Measurements from ENCODE around the gene EAPP.
"Not testable (repeated sequence)": the region's sequence is repeated elsewhere in the genome, so short reads cannot be mapped to it uniquely, and the experiment has no call there.

EAPP gene, protein sequence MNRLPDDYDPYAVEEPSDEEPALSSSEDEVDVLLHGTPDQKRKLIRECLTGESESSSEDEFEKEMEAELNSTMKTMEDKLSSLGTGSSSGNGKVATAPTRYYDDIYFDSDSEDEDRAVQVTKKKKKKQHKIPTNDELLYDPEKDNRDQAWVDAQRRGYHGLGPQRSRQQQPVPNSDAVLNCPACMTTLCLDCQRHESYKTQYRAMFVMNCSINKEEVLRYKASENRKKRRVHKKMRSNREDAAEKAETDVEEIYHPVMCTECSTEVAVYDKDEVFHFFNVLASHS

DNA sequence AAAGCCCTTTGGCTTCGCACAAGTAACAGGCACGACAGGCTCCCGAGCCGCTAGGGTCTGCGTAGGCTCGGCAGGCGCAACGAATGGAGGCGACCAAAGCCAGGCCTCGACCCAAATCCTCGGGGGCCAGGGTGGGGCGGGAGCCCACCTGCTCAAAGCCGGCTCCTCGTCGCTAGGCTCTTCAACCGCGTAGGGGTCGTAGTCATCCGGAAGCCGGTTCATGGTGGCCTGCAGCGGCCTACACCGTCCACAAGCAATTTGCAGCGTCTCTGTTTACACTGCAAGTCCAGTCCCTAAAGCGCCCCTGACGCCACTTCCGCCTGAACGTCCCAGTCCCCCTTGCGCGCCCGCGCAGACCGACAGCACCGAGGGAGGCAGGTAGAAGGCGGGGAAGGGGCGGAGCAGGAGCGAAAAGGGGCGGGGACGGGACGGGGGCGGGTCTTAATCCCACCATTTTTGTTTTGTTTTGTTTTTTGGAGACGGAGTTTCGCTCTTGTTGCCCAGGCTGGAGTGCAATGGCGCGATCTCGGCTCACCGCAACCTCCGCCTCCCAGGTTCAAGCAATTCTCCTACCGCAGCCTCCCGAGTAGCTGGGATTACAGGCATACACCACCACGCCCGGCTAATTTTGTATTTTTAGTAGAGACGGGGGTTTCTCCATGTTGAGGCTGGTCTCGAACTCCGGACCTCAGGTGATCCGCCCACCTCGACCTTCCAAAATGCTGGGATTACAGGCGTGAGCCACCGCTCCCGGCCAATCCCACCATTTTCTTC lies at the start of gene EAPP:
TSS of gene EAPP (minus strand) at position 295 of the 774 bp plus-strand sequence. CDS start at position 222, 73 bp downstream.
- peak; percentile 99 for DNase-seq (ENCODE audit: low spot score)

- DNase-seq (ENCODE audit: low spot score): no peak
Observed at GRCh38 chr14:34583525-34583924, 44.0 kb upstream of the EAPP start.

- no peak for DNase-seq (ENCODE audit: low spot score)
Observed at GRCh38 chr14:34582117-34582680, 42.7 kb upstream of the EAPP start.

GRCh38 chr14:34580381-34580780 lies 40.9 kb upstream of the EAPP start:
- DNase-seq (ENCODE audit: low spot score): no peak

DNA sequence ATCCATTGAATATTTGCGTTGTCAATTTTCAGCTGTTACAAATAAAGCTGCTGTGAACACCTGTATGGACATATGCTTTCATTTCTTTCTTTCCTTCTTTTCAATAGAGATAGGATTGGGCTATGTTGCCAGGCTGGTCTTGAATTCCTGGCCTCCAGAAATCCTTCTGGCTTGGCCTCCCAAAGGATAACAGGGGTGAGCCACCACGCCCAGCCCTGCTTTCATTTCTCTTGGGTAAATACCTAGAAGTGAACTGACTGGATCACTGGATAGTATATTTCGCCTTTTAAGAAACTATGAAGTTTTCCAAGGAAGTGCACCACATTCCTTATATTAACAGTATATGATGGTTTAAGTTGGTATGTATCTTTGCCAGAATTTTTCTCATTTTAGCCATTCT lies 32.3 kb upstream of the EAPP start:
- DNase-seq (ENCODE audit: low spot score): no peak

GRCh38 chr14:34569750-34570149 lies 30.2 kb upstream of the EAPP start:
- DNase-seq (ENCODE audit: low spot score): no peak

DNA sequence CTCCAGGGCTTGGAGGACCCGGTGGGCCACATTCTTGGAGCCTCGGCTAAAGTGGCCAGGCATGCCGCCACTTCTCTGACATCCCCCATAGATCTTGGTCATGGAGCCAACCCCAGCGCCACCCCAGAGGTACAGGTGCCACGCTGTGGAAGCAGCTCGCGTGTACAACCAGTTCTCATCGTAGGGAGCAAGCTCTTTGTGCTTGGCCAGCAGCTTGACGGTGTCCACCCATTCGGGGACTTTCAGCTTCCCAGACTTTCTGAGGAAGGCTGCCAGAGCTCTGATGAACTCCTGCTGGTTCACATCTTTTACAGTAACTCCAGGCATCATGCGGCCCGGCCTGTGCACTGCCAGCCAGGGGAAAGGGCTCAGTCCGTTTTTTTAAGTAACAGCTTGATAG lies 29.3 kb upstream of the EAPP start:
- no peak for DNase-seq (ENCODE audit: low spot score)

GRCh38 chr14:34562776-34563150 lies 23.3 kb upstream of the EAPP start:
- DNase-seq (ENCODE audit: low spot score): no peak

- not testable (repeated sequence) for DNase-seq (ENCODE audit: low spot score)
Observed at GRCh38 chr14:34562037-34562775, 22.7 kb upstream of the EAPP start.

GRCh38 chr14:34556498-34556829 lies 17.0 kb upstream of the EAPP start:
- not testable (repeated sequence) for DNase-seq (ENCODE audit: low spot score)

- DNase-seq (ENCODE audit: low spot score): not testable (repeated sequence)
Observed at GRCh38 chr14:34555583-34556497, 16.3 kb upstream of the EAPP start.

DNA sequence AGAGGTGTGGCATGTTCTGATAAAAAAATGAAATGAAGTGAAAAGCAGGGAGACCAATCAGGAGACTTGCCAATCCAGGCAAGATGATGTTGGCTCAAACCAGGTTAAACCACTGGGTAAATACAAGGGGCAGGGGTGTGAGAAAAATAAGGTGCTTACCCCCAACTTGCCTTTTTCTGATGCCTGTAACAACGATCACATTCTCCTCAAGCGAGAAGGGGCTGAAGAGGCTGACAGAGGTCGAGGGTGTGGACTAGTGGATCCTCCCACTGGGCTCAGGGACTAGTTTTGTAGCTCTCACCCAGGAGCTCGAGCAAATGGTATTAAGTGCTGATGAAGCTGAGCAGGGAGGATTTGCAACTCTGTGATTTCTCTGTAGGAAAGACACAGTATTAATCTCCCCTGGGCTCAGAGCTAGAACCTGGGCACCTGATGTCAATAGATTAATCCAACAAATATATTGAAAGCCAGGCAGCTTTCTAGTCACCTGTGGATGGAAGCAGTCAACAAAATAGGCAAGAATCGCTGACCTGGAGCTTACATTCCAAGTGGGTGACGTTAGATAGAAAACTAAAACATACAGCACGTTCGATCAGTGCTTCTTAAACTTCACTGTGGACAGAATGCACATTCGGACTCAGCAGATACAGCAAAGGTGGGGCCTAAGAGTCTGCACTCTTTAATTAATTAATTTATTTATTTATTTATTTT lies 15.2 kb upstream of the EAPP start:
- no peak for DNase-seq (ENCODE audit: low spot score)

DNA sequence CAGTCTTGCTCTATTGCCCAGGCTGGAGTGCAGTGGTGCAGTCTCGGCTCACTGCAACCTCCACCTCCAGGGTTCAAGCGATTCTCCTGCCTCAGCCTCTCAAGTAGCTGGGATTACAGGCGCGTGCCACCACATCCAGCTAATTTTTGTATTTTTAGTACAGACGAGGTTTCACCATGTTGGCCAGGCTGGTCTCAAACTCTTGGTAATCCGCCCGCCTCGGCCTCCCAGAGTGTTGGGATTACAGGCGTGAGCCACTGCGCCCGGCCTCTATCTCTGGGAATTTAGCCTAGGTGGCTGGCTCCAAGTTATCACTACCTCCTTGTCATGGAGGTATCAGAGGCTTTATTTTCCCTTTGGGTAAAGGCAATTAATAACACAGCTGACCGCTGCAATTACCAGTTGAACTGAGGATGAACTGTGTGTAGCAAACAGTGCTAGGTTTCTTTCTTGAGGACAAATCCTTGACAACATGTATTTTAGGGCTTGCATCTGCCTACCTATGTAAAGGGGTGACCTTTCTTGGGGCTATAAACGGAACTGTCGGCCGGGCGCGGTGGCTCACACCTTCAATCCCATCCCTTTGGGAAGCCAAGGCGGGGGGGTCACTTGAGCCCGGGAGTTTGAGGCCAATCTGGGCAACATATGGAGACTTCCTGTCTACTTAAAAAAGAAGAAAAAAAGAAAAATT lies 9.9 kb upstream of the EAPP start:
- not testable (repeated sequence) for DNase-seq (ENCODE audit: low spot score)

DNA sequence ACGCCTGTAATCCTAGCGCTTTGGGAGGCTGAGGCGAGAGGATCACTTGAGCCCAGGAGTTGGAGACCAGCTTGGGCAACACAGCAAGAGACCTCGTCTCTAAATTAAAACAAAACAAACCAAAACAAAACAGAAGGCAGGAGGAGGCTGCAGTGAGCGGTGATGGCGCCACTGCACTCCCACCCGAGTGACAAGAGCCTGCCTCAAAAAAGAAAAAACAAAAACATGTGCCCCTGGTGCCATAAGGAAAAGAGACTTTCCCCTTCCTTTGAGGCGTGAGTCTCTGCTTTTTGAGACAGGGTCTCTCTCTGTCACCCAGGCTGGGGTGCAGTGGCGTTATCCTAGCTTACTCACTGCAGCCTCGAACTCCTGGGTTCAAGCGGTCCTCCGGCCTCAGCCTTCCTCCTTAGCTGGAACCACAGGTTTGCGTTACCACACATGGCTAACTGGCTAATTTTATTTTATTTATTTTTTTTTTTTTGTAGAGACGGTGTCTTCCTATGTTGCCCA lies 9.0 kb upstream of the EAPP start:
- no peak for DNase-seq (ENCODE audit: low spot score)

DNA sequence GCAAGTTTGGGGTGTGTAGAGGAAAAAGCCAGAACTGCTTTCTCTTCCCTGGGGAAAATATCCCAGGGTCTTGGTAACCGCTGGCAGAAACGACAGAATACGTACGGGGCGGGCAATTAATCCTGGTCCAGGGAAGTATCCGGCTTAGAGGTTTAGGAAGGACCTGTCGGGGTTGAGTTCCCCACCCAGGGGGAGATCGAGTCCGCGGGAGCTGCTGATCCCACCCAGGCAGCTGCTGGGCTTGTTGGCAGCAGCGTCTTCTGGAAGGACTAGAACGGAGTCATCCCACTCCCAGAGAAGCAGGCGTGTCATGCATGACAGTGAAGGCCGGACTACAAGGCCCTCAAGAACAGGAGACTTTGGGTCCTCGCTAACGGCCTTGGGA lies 7.6 kb upstream of the EAPP start:
- not testable (repeated sequence) for DNase-seq (ENCODE audit: low spot score)

DNA sequence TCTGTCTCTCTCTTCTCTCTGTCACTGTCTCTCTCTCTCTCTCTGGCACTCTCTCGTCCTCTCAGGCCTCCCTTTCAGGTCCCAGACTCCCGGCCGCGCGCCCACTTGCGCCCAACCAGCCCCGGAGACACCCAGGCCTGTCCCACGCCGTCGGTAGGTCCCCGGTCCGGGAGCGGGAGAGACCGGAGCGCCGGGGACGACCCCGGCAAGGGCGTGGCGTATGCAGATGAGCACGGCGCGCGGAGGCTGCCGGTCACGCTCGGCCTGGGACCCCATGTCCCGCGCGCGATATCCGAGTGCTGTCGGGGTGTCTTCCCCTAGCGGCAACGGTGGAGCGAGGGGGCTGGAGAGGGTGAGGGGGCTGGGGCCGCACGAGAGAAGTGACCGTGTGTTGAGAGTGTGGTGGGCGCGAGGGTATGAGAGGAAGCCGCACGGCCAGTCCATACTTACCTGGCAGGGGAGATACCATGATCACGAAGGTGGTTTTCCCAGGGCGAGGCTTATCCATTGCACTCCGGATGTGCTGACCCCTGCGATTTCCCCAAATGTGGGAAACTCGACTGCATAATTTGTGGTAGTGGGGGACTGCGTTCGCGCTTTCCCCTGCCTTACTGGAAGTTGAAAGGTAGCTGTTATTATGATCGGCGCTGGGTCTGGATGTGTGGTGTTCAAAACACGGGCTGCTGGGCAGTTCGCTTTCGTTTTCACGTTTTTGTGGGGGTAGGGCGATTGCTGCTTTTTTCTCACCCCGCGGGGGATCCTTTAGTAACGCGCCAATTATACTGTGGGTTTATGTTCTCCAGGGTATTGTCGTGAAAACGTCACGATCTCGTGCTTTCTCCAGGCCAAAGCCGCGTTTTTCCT lies 7.0 kb upstream of the EAPP start:
- not testable (repeated sequence) for DNase-seq (ENCODE audit: low spot score)

DNA sequence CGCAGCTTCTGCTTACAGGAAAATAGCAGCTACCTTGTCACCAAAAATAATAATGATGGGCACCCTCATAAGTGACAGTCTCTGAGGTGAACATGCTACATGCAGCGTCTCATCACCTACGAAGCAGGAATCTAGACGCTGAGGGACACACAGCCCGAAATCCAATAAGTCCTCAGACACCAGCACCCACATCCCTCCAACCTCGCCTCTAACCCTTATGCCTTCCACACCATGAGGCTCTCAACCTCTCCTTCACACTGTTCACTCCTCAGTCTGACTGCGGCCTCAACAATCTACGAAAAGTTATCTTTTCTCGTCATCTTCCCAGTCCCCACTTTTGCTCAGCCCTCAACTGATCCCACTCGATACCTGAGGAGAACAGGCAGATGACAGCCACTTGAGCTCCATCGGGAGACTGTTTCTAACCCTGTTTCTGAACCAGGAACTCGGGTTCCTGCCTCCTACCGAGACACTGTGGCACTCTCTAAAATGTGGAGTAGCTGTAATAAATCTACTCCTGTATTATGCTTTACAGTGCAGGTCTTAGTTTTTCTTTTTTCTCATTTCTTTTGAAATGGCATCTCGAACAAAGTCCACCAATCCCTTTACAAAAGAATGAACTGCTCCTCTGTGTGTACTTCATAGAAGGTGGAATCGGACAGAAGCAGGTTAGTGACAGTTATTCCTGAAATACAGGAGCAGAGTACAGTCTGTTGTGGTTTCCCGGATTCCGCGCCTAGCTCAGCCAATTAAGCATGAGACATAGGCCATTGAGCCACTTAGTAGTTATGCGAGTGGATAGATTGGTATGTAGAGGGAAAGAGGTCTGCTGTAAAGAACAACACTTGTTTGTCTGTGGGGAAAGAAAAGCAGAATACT lies 919 bp upstream of the EAPP start:
- DNase-seq (ENCODE audit: low spot score): not testable (repeated sequence)

DNA sequence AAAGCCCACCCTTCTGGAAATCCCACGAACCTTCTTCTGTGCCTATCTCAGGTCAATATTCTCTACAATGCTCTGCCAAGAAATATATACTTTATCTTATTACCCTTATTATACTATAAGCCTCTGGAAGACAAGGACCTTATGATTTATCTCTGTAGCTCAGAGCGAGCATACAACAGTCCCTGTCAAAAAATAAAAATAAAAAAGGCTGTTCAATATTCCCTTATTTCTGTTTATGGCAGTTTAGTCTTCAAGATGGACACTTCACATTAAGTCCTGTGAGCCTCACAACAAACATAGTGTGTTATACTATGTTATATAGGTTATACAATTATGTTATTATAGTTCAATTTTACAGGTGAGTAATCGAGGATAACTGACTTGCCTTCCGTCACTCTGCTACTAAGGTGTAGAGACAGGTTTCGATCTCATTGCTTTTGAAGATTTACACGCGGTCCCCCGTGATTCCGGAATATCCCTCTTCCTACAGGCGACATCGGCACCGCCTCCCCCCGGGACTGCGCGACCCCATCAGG lies 562 bp downstream of the EAPP start:
- no peak for DNase-seq (ENCODE audit: low spot score)
